Fibroblast of lung (primary cell): Measurements from ENCODE around the gene GK. TPM values are rescaled to one million over a fixed set of nuclear protein-coding genes. Genes with fewer than 3 reads are reported as not detected.
"Not testable (repeated sequence)": the region's sequence is repeated elsewhere in the genome, so short reads cannot be mapped to it uniquely, and the experiment has no call there.

Experiments used
- DNase-seq, 2 donors: peaks; one replicate each; pipeline versions ENCODE4 v3.0.0 to v3.0.0-alpha.2; 2010; ENCODE audit warnings: low read depth in 2 of 2
- H2AFZ ChIP-seq: 2 replicates; pipeline ENCODE4 v1.5.1; 2012; ENCODE audit warnings: low read length, control low read depth, inconsistent platforms
- H3K27ac ChIP-seq: 2 replicates; pipeline ENCODE4 v1.5.1; 2011; ENCODE audit warnings: low read length, control low read depth; ENCODE audit not compliant: insufficient read depth
- H3K27me3 ChIP-seq: 2 replicates; pipeline ENCODE4 v1.5.1; 2011; ENCODE audit warnings: mild to moderate bottlenecking, low read length; ENCODE audit not compliant: control insufficient read depth, insufficient read depth
- H3K36me3 ChIP-seq: 2 replicates; pipeline ENCODE4 v1.5.1; 2011; ENCODE audit warnings: low read length; ENCODE audit not compliant: control insufficient read depth, insufficient read depth
- H3K4me1 ChIP-seq: 2 replicates; pipeline ENCODE4 v1.5.1; 2011; ENCODE audit warnings: low read length; ENCODE audit not compliant: control insufficient read depth, insufficient read depth; ENCODE audit errors: extremely low read depth
- H3K4me2 ChIP-seq: 2 replicates; pipeline ENCODE4 v1.5.1; 2011; ENCODE audit warnings: low read length, control low read depth; ENCODE audit not compliant: insufficient read depth; ENCODE audit errors: extremely low read depth
- H3K4me3 ChIP-seq, 4 experiments: fragments of 200-600 bp in 1 of 4; sonication (generic) in 1 of 4; replicated peaks in 1 of 4; 2 replicates each; pipeline ENCODE4 v1.5.1; 2011 to 2016; ENCODE audit warnings: low read length in 4 of 4, low read depth in 3 of 4, mild to moderate bottlenecking in 3 of 4, control low read depth in 2 of 4, inconsistent platforms in 1 of 4, mixed read lengths in 1 of 4; ENCODE audit not compliant: insufficient read depth in 1 of 4; ENCODE audit errors: control extremely low read depth in 1 of 4
- H3K79me2 ChIP-seq: 2 replicates; pipeline ENCODE4 v1.5.1; 2012; ENCODE audit warnings: mild to moderate bottlenecking, low read length, inconsistent platforms; ENCODE audit not compliant: control insufficient read depth, insufficient read depth
- H3K9ac ChIP-seq: 2 replicates; pipeline ENCODE4 v1.5.1; 2011; ENCODE audit warnings: mild to moderate bottlenecking, low read length, control low read depth; ENCODE audit not compliant: insufficient read depth
- H3K9me3 ChIP-seq: 2 replicates; pipeline ENCODE4 v1.5.1; 2012; ENCODE audit warnings: low read depth, low read length; ENCODE audit not compliant: control insufficient read depth, insufficient read depth
- H4K20me1 ChIP-seq: 2 replicates; pipeline ENCODE4 v1.5.1; 2011; ENCODE audit warnings: low read length; ENCODE audit not compliant: control insufficient read depth, insufficient read depth; ENCODE audit errors: extremely low read depth
- CTCF ChIP-seq, 2 donors: IDR thresholded peaks in 1 of 2; conservative IDR thresholded peaks in 1 of 2; 1 replicate in 1 of 2; 2 replicates in 1 of 2; pipeline ENCODE4 v1.5.1; 2011 to 2012; ENCODE audit warnings: low read length in 2 of 2, control low read depth in 1 of 2, inconsistent platforms in 1 of 2, low read depth in 1 of 2, mild to moderate bottlenecking in 1 of 2
- EZH2 ChIP-seq: IDR thresholded peaks from 2 replicates; pipeline ENCODE4 v1.5.1; 2012; ENCODE audit warnings: low read length, control low read depth, mild to moderate bottlenecking; ENCODE audit errors: missing control alignments
- polyA plus RNA-seq, 2 donors: library from polyadenylated mRNA; depleted of rRNA in 1 of 2; stranded (reverse) in 1 of 2; unstranded in 1 of 2; fragments of >200 nt; gene quantifications; 2 replicates each; pipeline ENCODE4 v1.2.1, GENCODE V29; 2011 to 2012; ENCODE audit warnings: missing spikeins in 1 of 2
- total RNA-seq: library from RNA; depleted of rRNA; stranded (reverse); fragments of >200 nt; gene quantifications from 2 replicates; pipeline ENCODE4 v1.2.1, GENCODE V29; 2014

Gene GK
- total and polyA plus RNA-seq, 2 donors (not counting 1 experiment from before 2014, with no cell fraction given), result 11.9 to 44.4 TPM

DNA sequence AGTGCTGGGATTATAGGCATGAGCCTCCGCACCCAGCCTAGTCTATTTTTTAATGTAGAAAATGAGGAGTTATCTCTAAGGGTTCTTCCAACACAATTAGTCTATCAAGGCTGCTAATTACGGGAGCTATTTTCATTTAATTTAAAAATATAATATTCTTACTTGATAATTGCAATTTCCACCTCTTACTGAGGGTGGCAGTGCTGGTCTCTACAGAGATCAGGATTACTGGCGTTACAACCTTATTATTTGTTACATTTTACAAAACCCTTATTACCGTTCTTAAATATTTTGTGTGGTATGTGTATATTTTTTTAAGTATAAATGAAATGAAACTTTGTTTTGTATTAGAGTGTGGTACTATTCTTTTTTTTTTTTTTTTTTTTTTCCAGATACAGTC is 17.6 kb upstream of the GK start:
- H3K4me1 ChIP-seq, result no peaks in the 10 kb centered on the region
- DNase-seq, result peak in 1 of 2 donors; percentile 42
- H2AFZ ChIP-seq, result no peak overlapping the region
- H3K27me3 ChIP-seq, result no peaks in the 10 kb centered on the region
- no peak overlapping the region for H3K9ac ChIP-seq
- TF ChIP-seq EZH2 (no peak), CTCF (conservative IDR thresholded peaks at IDR 0.05 in 1 of 2, IDR thresholded peaks at IDR 0.05 in 1 of 2; ENCODE audit: low read depth in 1 of 2, low read length in 2 of 2) (peak; percentile 13 to 48)
- H4K20me1 ChIP-seq, result no peaks in the 10 kb centered on the region
- no peaks in the 10 kb centered on the region for H3K36me3 ChIP-seq
- H3K9me3 ChIP-seq, result no peaks in the 10 kb centered on the region
- H3K4me2 ChIP-seq, result no peak overlapping the region
- H3K4me3 ChIP-seq, result no peak overlapping the region
- H3K79me2 ChIP-seq, result no peaks in the 10 kb centered on the region
- H3K27ac ChIP-seq, result no peak overlapping the region

DNA sequence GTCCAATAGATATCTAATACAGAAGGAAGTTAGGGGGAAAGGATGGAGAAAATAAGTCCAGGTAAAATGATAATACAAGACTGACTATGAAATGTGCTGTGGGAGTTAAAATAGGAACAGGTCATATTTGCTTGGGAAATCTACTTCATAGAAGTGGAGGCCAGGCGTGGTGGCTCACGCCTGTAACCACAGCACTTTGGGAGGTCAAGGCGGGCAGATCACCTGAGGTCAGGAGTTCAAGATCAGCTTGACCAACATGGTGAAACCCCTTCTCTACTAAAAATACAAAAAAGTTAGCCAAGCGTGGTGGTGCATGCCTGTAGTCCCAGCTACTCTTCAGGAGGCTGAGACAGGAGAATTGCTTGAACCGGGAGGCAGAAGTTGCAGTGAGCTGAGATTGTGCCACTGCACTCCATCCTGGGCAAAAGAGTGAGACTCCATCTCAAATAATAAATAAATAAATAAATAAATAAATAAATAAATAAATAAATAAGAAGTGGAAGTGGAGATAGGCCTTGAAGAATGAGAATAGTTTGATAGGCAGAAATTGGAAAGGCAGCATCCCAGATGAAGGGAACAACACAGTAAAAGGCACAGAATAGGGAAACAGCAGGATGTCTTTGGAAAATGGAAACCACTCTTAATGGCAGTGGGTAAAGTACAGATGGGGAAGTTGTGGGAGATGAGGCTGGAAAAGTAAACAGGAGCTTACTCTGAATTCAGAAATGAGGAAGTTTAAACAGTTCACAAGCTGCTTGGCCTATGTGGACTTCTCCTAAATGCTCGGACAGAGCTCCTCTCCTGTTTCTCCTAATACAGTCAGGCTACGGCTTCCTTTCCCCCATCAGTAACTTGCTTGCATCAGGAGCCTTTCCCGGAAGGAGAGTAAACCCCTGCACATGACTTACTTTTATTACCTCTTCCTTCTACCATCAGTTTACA is 15.1 kb upstream of the GK start:
- TF ChIP-seq EZH2 (no peak), CTCF (conservative IDR thresholded peaks at IDR 0.05 in 1 of 2, IDR thresholded peaks at IDR 0.05 in 1 of 2; ENCODE audit: low read depth in 1 of 2, low read length in 2 of 2) (no peak)
- Histone ChIP-seq H4K20me1 (no peaks in the 10 kb centered on the region), H3K27ac (no peak overlapping the region), H3K36me3 (no peaks in the 10 kb centered on the region), H3K4me3 (no peak overlapping the region), H3K27me3 (no peaks in the 10 kb centered on the region), H3K9me3 (no peaks in the 10 kb centered on the region), H3K9ac (no peak overlapping the region), H3K4me2 (no peak overlapping the region), H3K4me1 (no peaks in the 10 kb centered on the region), H3K79me2 (no peaks in the 10 kb centered on the region), H2AFZ (no peak overlapping the region)
- no peak for DNase-seq

GRCh38 chrX:30639702-30640101 is 13.5 kb upstream of the GK start:
- H3K4me3 ChIP-seq, H3K36me3 ChIP-seq, H3K4me1 ChIP-seq, H3K4me2 ChIP-seq, H3K79me2 ChIP-seq, H4K20me1 ChIP-seq, DNase-seq, H2AFZ ChIP-seq, H3K9me3 ChIP-seq, H3K9ac ChIP-seq, H3K27ac ChIP-seq, H3K27me3 ChIP-seq: not testable (repeated sequence)
